A549 (cell line): ENCODE data around the gene WLS.

Source experiments
- POLR2A ChIP-seq: IDR thresholded peaks from 2 replicates; pipeline ENCODE4 v1.6.1; 2012; ENCODE audit warnings: mild to moderate bottlenecking, low read length
- SMC3 ChIP-seq: fragments of >200 bp; sonication (Bioruptor Twin); formaldehyde crosslinking; IDR thresholded peaks from 3 replicates; pipeline ENCODE4 v1.6.1; 2018; ENCODE audit warnings: inconsistent platforms
- ZNF302 ChIP-seq: fragments of 250-450 bp; sonication (Bioruptor Pico); IDR thresholded peaks from 2 replicates; pipeline ENCODE4 v1.9.0; 2021; ENCODE audit warnings: inconsistent platforms, mild to moderate bottlenecking, moderate library complexity
- TF ChIP-seq, protein P1 (sequence below): fragments of >200 bp; sonication (Bioruptor Twin); formaldehyde crosslinking; IDR thresholded peaks from 3 replicates; pipeline ENCODE4 v1.5.1; 2016

DNA sequence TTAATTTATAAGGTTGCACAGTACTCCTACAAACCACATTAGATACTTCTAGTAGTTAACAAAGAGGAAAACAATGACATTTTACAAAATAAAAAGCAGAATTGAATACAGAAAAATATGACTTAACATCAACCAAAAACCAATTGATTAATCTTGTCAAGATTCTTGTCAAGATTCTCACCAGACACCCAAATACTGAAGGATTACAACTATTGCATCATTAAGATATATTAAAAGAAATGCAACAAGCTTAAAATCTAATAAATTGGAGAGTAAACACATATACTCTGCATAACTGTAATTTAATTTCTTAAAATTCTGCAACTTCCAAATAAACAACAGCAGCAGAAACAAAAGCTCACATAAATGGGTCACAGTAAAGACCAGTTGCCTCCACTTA, 4.7 kb downstream of the WLS start:
- TF ChIP-seq, protein P1, sequence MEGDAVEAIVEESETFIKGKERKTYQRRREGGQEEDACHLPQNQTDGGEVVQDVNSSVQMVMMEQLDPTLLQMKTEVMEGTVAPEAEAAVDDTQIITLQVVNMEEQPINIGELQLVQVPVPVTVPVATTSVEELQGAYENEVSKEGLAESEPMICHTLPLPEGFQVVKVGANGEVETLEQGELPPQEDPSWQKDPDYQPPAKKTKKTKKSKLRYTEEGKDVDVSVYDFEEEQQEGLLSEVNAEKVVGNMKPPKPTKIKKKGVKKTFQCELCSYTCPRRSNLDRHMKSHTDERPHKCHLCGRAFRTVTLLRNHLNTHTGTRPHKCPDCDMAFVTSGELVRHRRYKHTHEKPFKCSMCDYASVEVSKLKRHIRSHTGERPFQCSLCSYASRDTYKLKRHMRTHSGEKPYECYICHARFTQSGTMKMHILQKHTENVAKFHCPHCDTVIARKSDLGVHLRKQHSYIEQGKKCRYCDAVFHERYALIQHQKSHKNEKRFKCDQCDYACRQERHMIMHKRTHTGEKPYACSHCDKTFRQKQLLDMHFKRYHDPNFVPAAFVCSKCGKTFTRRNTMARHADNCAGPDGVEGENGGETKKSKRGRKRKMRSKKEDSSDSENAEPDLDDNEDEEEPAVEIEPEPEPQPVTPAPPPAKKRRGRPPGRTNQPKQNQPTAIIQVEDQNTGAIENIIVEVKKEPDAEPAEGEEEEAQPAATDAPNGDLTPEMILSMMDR: no peak
- TF ChIP-seq ZNF302 (CRISPR knock-in tag) (no peak), SMC3 (no peak), POLR2A (no peak)
